ENCODE results near the gene CFH.

The CFH gene

DNA sequence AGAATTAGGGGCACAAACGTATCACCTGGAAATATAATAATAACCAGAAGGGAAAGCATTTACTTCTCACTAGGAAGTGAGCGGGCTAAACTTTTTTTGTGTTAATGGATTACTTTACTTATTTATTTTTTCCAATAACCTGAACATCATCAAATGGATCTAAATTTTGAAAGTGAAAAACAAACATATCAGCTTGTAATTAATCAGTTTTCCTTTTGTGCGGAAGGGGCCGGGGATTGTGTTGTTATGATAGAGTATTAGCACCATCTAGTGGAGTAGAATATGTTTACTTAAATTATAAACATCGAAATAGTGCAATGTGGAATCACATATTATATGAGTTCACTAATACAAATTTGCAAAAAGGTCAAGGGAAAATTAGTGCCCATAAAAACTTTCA lies 9.0 kb downstream of the CFH start:
- Histone ChIP-seq H3K4me1 (ENCODE audit: control insufficient read depth, low read length) (no peaks in the 10 kb centered on the region), H3K36me3 (ENCODE audit: control insufficient read depth, low read length) (no peaks in the 10 kb centered on the region), H3K4me2 (ENCODE audit: low read length) (peak overlapping the region; percentile 31; the same call in 1 of the 2 replicates), H4K20me1 (ENCODE audit: control insufficient read depth, insufficient read depth, low read depth, low read length) (no peaks in the 10 kb centered on the region), H3K4me3 (ENCODE audit: low read length) (no peak overlapping the region), H3K27me3 (ENCODE audit: control insufficient read depth, low read length) (no peaks in the 10 kb centered on the region), H3F3A (ENCODE audit: control insufficient read depth, insufficient read depth) (no peaks in the 10 kb centered on the region; the same call in 1 of the 2 replicates), H3K9me2 (replicated peaks; ENCODE audit: control insufficient read depth, low read length) (no peaks in the 10 kb centered on the region), H3K27ac (ENCODE audit: low read depth, low read length) (no peak overlapping the region), H3K79me2 (ENCODE audit: control insufficient read depth, low read length) (no peaks in the 10 kb centered on the region), H3K9me3 (ENCODE audit: control insufficient read depth, insufficient read depth, low read length) (no peaks in the 10 kb centered on the region)
- TF ChIP-seq EZH2phosphoT487 (IDR thresholded peaks at IDR 0.05; ENCODE audit: borderline replicate concordance, low read length), result no peak
- TF ChIP-seq, protein P1, sequence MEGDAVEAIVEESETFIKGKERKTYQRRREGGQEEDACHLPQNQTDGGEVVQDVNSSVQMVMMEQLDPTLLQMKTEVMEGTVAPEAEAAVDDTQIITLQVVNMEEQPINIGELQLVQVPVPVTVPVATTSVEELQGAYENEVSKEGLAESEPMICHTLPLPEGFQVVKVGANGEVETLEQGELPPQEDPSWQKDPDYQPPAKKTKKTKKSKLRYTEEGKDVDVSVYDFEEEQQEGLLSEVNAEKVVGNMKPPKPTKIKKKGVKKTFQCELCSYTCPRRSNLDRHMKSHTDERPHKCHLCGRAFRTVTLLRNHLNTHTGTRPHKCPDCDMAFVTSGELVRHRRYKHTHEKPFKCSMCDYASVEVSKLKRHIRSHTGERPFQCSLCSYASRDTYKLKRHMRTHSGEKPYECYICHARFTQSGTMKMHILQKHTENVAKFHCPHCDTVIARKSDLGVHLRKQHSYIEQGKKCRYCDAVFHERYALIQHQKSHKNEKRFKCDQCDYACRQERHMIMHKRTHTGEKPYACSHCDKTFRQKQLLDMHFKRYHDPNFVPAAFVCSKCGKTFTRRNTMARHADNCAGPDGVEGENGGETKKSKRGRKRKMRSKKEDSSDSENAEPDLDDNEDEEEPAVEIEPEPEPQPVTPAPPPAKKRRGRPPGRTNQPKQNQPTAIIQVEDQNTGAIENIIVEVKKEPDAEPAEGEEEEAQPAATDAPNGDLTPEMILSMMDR (IDR thresholded peaks at IDR 0.05; ENCODE audit: low read depth, low read length, poor library complexity, severe bottlenecking), result peak; percentile 35

DNA sequence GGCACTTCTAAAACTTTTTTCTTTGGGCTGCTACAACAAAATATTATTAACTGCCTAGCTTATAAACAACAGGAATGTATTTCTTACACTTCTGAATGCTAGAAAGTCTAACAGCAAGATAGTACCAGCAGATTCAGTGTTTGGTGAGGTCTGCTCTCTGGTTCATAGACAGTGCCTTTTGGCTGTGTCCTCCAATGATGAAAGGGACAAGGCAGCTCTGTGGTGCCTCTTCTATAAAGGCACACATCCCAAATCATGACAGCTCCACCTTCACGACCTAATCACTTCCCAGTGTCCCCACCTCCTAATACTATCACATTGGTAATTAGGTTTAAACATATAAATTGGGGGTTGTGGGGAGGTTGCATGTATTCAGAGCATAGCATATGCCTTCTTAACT lies 9.5 kb downstream of the CFH start:
- TF ChIP-seq, protein P1 (IDR thresholded peaks at IDR 0.05; ENCODE audit: low read depth, low read length, poor library complexity, severe bottlenecking), result no peak
- TF ChIP-seq EZH2phosphoT487 (IDR thresholded peaks at IDR 0.05; ENCODE audit: borderline replicate concordance, low read length), result no peak
- Histone ChIP-seq H3K79me2 (ENCODE audit: control insufficient read depth, low read length) (no peaks in the 10 kb centered on the region), H3K9me2 (replicated peaks; ENCODE audit: control insufficient read depth, low read length) (no peaks in the 10 kb centered on the region)

GRCh38 chr1:196667131-196667530 lies 15.3 kb downstream of the CFH start:
- Histone ChIP-seq H3K79me2 (ENCODE audit: control insufficient read depth, low read length) (no peaks in the 10 kb centered on the region), H3K9me2 (replicated peaks; ENCODE audit: control insufficient read depth, low read length) (no peaks in the 10 kb centered on the region), H3K9me3 (ENCODE audit: control insufficient read depth, insufficient read depth, low read length) (no peaks in the 10 kb centered on the region), H3K27me3 (ENCODE audit: control insufficient read depth, low read length) (no peaks in the 10 kb centered on the region), H3F3A (ENCODE audit: control insufficient read depth, insufficient read depth) (no peaks in the 10 kb centered on the region), H3K4me3 (ENCODE audit: low read length) (no peak overlapping the region), H4K20me1 (ENCODE audit: control insufficient read depth, insufficient read depth, low read depth, low read length) (no peaks in the 10 kb centered on the region), H3K4me1 (ENCODE audit: control insufficient read depth, low read length) (no peaks in the 10 kb centered on the region), H3K36me3 (ENCODE audit: control insufficient read depth, low read length) (no peaks in the 10 kb centered on the region), H3K4me2 (ENCODE audit: low read length) (no peak overlapping the region), H3K27ac (ENCODE audit: low read depth, low read length) (no peak overlapping the region)
- TF ChIP-seq EZH2phosphoT487 (IDR thresholded peaks at IDR 0.05; ENCODE audit: borderline replicate concordance, low read length), result no peak
- TF ChIP-seq, protein P1 (IDR thresholded peaks at IDR 0.05; ENCODE audit: low read depth, low read length, poor library complexity, severe bottlenecking), result no peak

More for the DNA sequence above, 9.5 kb downstream of the CFH start:
- no peak overlapping the region for H3K27ac ChIP-seq (ENCODE audit: low read depth, low read length)
- no peaks in the 10 kb centered on the region for H3K27me3 ChIP-seq (ENCODE audit: control insufficient read depth, low read length)
- no peaks in the 10 kb centered on the region for H3K4me1 ChIP-seq (ENCODE audit: control insufficient read depth, low read length)
- no peak overlapping the region for H3K4me3 ChIP-seq (ENCODE audit: low read length)
- H3F3A ChIP-seq (ENCODE audit: control insufficient read depth, insufficient read depth), result no peaks in the 10 kb centered on the region; the same call in 1 of the 2 replicates
- H3K36me3 ChIP-seq (ENCODE audit: control insufficient read depth, low read length), result no peaks in the 10 kb centered on the region
- H3K9me3 ChIP-seq (ENCODE audit: control insufficient read depth, insufficient read depth, low read length), result no peaks in the 10 kb centered on the region
- no peak overlapping the region for H3K4me2 ChIP-seq (ENCODE audit: low read length)
- no peaks in the 10 kb centered on the region for H4K20me1 ChIP-seq (ENCODE audit: control insufficient read depth, insufficient read depth, low read depth, low read length)
